ENCODE data around the gene RASGRP3.

RASGRP3 gene

DNA sequence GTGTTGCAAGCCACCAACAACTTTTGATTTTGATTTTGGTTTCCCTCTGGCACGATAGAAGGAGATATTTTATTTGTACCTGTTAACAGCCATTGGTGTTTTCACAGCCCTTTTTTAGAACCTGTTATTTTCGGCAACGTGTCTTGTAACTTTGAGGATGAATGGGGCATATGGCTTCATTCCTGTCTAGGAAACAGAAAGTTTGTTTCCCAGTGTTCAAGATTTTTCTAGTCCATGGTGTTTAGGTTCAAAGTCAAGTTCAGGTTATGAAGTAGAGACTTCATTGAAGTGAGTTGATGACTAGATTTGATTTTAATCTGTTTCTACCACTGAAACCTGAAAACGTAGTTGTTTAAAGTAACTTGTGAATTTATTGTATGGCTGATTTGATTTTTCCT, 343 bp downstream of the RASGRP3 start:
- no peak for DNase-seq (ENCODE audit: low read depth)
- no peak for TF ChIP-seq CTCF (conservative IDR thresholded peaks at IDR 0.05; ENCODE audit: low read depth, low read length)
- H3K4me3 ChIP-seq (ENCODE audit: low read length), result peak overlapping the region; percentile 61

- H3K4me3 ChIP-seq (ENCODE audit: low read length), result peak overlapping the region; percentile 61
- no peak for TF ChIP-seq CTCF (conservative IDR thresholded peaks at IDR 0.05; ENCODE audit: low read depth, low read length)
- DNase-seq (ENCODE audit: low read depth), result no peak
Measured at GRCh38 chr2:33477473-33478468, 1.3 kb downstream of the RASGRP3 start.

DNA sequence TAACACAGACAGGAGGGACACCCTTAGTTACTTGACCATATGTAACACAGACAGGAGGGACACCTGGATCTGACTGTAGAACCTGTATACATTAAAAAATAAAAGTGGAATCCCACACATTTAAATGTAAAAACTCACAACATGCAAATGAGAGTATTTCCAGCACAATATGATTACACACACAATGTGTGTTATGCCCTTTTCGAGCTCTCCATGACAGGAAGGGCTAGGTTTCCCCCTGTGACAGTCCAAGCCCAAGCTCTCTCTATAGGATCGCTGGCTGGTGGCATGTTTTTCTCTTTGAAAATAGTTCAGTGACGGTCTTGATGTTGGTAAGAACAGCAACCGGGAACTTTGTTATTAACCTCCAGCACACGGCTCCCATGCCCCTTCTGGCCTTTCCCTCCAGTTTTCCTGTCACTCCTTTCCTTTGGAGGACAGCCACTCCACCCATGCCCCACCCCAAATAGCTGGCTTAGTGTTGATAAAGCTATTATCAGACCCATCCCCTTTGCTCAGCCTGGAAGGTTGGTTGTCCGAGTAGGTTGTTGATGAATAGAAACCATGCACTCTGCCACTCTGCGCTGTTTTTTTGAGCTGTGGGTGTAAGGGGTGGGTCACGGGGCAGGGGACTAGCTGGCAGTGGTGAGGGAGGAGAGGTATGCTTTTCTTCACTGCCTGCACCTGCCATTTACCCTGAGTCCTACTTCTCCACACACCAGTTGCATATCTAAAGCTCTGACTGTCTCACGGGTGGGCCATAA, 2.7 kb downstream of the RASGRP3 start:
- no peak for TF ChIP-seq CTCF (conservative IDR thresholded peaks at IDR 0.05; ENCODE audit: low read depth, low read length)
- no peak overlapping the region for H3K4me3 ChIP-seq (ENCODE audit: low read length)
- DNase-seq (ENCODE audit: low read depth), result no peak

- no peak for DNase-seq (ENCODE audit: low read depth)
- TF ChIP-seq CTCF (conservative IDR thresholded peaks at IDR 0.05; ENCODE audit: low read depth, low read length), result no peak
- no peak overlapping the region for H3K4me3 ChIP-seq (ENCODE audit: low read length)
Measured at GRCh38 chr2:33482518-33482917, 6.1 kb downstream of the RASGRP3 start.

- no peak overlapping the region for H3K4me3 ChIP-seq (ENCODE audit: low read length)
- no peak for DNase-seq (ENCODE audit: low read depth)
Measured at GRCh38 chr2:33484042-33484621, 7.7 kb downstream of the RASGRP3 start.

DNA sequence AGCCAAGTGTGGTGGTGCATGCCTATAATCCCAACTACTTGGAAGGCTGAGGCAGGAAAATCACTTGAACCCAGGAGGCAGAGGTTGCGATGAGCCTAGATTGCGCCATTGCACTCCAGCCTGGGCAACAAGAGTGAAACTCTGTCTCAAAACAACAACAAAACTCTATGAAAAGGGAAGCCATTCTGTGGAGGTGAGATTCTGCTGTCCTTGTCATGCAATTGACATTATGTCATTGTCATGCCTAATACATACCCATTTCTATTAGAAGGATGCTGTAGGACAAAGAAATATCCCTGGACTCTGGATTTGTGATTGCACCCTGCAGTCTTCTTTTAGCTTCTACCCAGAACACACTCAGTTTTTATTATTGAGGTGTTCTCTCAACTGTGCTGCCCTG, 8.6 kb downstream of the RASGRP3 start:
- DNase-seq (ENCODE audit: low read depth), result no peak
- H3K4me3 ChIP-seq (ENCODE audit: low read length), result no peak overlapping the region
- no peak for TF ChIP-seq CTCF (conservative IDR thresholded peaks at IDR 0.05; ENCODE audit: low read depth, low read length)

More at GRCh38 chr2:33484042-33484621, 7.7 kb downstream of the RASGRP3 start:
- TF ChIP-seq CTCF (conservative IDR thresholded peaks at IDR 0.05; ENCODE audit: low read depth, low read length), result no peak
